ENCODE results near the gene PCDHGB2.
"Not testable (repeated sequence)": the region's sequence is repeated elsewhere in the genome, so short reads cannot be mapped to it uniquely, and the experiment has no call there.

PCDHGB2 gene

GRCh38 chr5:141330299-141331080, 29.3 kb upstream of the PCDHGB2 start, which contains the start of gene PCDHGA1:
PCDHGA1 (plus strand) TSS chr5:141330514.
- H3K4me3 ChIP-seq (ENCODE audit: low read length in 2 of 2): peak within 1 kb of the TSS in 1 of 2 donors; percentile 46
- H3K36me3 ChIP-seq (ENCODE audit: control insufficient read depth in 2 of 2, insufficient read depth in 2 of 2, low read length in 2 of 2): no peaks in the 10 kb centered on the region
- no peak within 1 kb of the TSS for H3K27ac ChIP-seq (ENCODE audit: low read depth in 2 of 2, low read length in 2 of 2)
- no peak within 1 kb of the TSS for H3K9ac ChIP-seq (ENCODE audit: low read depth in 1 of 2, low read length in 2 of 2)
- H3K27me3 ChIP-seq (ENCODE audit: control insufficient read depth in 2 of 2, insufficient read depth in 2 of 2, low read length in 2 of 2): no peaks in the 10 kb centered on the region
- peaks cover 10 to 20% of the 10 kb centered on the region in 2 donors for H3K9me3 ChIP-seq (ENCODE audit: control insufficient read depth in 2 of 2, low read length in 2 of 2)
- no peaks in the 10 kb centered on the region for H3K4me1 ChIP-seq (ENCODE audit: control insufficient read depth in 2 of 2, insufficient read depth in 2 of 2, low read length in 2 of 2)

GRCh38 chr5:141332571-141332970, 27.2 kb upstream of the PCDHGB2 start:
- H3K9me3 ChIP-seq (ENCODE audit: control insufficient read depth in 2 of 2, low read length in 2 of 2): peaks cover 10 to 20% of the 10 kb centered on the region in 2 donors
- not testable (repeated sequence) for H3K27me3 ChIP-seq (ENCODE audit: control insufficient read depth in 2 of 2, insufficient read depth in 2 of 2, low read length in 2 of 2)

GRCh38 chr5:141338538-141339306, 21.1 kb upstream of the PCDHGB2 start, which contains the start of gene PCDHGA2:
PCDHGA2 (plus strand) TSS chr5:141338760.
- H3K9me3 ChIP-seq (ENCODE audit: control insufficient read depth in 2 of 2, low read length in 2 of 2): peaks cover 19 to 22% of the 10 kb centered on the region in 2 donors

More at GRCh38 chr5:141332571-141332970, 27.2 kb upstream of the PCDHGB2 start:
- H3K36me3 ChIP-seq (ENCODE audit: control insufficient read depth in 2 of 2, insufficient read depth in 2 of 2, low read length in 2 of 2); H3K27ac ChIP-seq (ENCODE audit: low read depth in 2 of 2, low read length in 2 of 2); H3K4me3 ChIP-seq (ENCODE audit: low read length in 2 of 2); H3K9ac ChIP-seq (ENCODE audit: low read depth in 1 of 2, low read length in 2 of 2); H3K4me1 ChIP-seq (ENCODE audit: control insufficient read depth in 2 of 2, insufficient read depth in 2 of 2, low read length in 2 of 2): not testable (repeated sequence)

GRCh38 chr5:141340781-141341354, 18.9 kb upstream of the PCDHGB2 start:
- not testable (repeated sequence) for H3K9ac ChIP-seq (ENCODE audit: low read depth in 1 of 2, low read length in 2 of 2); H3K36me3 ChIP-seq (ENCODE audit: control insufficient read depth in 2 of 2, insufficient read depth in 2 of 2, low read length in 2 of 2); H3K27me3 ChIP-seq (ENCODE audit: control insufficient read depth in 2 of 2, insufficient read depth in 2 of 2, low read length in 2 of 2); H3K4me3 ChIP-seq (ENCODE audit: low read length in 2 of 2); H3K4me1 ChIP-seq (ENCODE audit: control insufficient read depth in 2 of 2, insufficient read depth in 2 of 2, low read length in 2 of 2); H3K27ac ChIP-seq (ENCODE audit: low read depth in 2 of 2, low read length in 2 of 2)
- peaks cover 27 to 32% of the 10 kb centered on the region in 2 donors for H3K9me3 ChIP-seq (ENCODE audit: control insufficient read depth in 2 of 2, low read length in 2 of 2)

More at GRCh38 chr5:141338538-141339306, 21.1 kb upstream of the PCDHGB2 start, which contains the start of gene PCDHGA2:
- Histone ChIP-seq H3K4me3 (ENCODE audit: low read length in 2 of 2) (peak within 1 kb of the TSS; percentile 10 to 39), H3K27me3 (ENCODE audit: control insufficient read depth in 2 of 2, insufficient read depth in 2 of 2, low read length in 2 of 2) (no peaks in the 10 kb centered on the region), H3K36me3 (ENCODE audit: control insufficient read depth in 2 of 2, insufficient read depth in 2 of 2, low read length in 2 of 2) (no peaks in the 10 kb centered on the region), H3K9ac (ENCODE audit: low read depth in 1 of 2, low read length in 2 of 2) (no peak within 1 kb of the TSS), H3K27ac (ENCODE audit: low read depth in 2 of 2, low read length in 2 of 2) (no peak within 1 kb of the TSS), H3K4me1 (ENCODE audit: control insufficient read depth in 2 of 2, insufficient read depth in 2 of 2, low read length in 2 of 2) (no peaks in the 10 kb centered on the region)

GRCh38 chr5:141342773-141343172, 17.0 kb upstream of the PCDHGB2 start:
- H3K36me3 ChIP-seq (ENCODE audit: control insufficient read depth in 2 of 2, insufficient read depth in 2 of 2, low read length in 2 of 2): no peaks in the 10 kb centered on the region
- H3K9me3 ChIP-seq (ENCODE audit: control insufficient read depth in 2 of 2, low read length in 2 of 2): peaks cover 27 to 32% of the 10 kb centered on the region in 2 donors
- H3K27me3 ChIP-seq (ENCODE audit: control insufficient read depth in 2 of 2, insufficient read depth in 2 of 2, low read length in 2 of 2): no peaks in the 10 kb centered on the region
- no peak overlapping the region for H3K27ac ChIP-seq (ENCODE audit: low read depth in 2 of 2, low read length in 2 of 2)
- no peak overlapping the region for H3K4me3 ChIP-seq (ENCODE audit: low read length in 2 of 2)
- no peak overlapping the region for H3K9ac ChIP-seq (ENCODE audit: low read depth in 1 of 2, low read length in 2 of 2)
- no peaks in the 10 kb centered on the region for H3K4me1 ChIP-seq (ENCODE audit: control insufficient read depth in 2 of 2, insufficient read depth in 2 of 2, low read length in 2 of 2)

- Histone ChIP-seq H3K4me3 (ENCODE audit: low read length in 2 of 2) (peak within 1 kb of the TSS; percentile 5 to 19), H3K4me1 (ENCODE audit: control insufficient read depth in 2 of 2, insufficient read depth in 2 of 2, low read length in 2 of 2) (no peaks in the 10 kb centered on the region), H3K9me3 (ENCODE audit: control insufficient read depth in 2 of 2, low read length in 2 of 2) (peaks cover 27 to 32% of the 10 kb centered on the region in 2 donors), H3K27me3 (ENCODE audit: control insufficient read depth in 2 of 2, insufficient read depth in 2 of 2, low read length in 2 of 2) (no peaks in the 10 kb centered on the region), H3K36me3 (ENCODE audit: control insufficient read depth in 2 of 2, insufficient read depth in 2 of 2, low read length in 2 of 2) (no peaks in the 10 kb centered on the region), H3K9ac (ENCODE audit: low read depth in 1 of 2, low read length in 2 of 2) (no peak within 1 kb of the TSS), H3K27ac (ENCODE audit: low read depth in 2 of 2, low read length in 2 of 2) (no peak within 1 kb of the TSS)
Observed at GRCh38 chr5:141343242-141343952, 16.4 kb upstream of the PCDHGB2 start, which contains the start of gene PCDHGA3. PCDHGA3 (plus strand) TSS chr5:141343829; CDS start chr5:141344034, 205 bp downstream.

GRCh38 chr5:141343953-141344463, 15.8 kb upstream of the PCDHGB2 start:
- Histone ChIP-seq H3K4me1 (ENCODE audit: control insufficient read depth in 2 of 2, insufficient read depth in 2 of 2, low read length in 2 of 2) (no peaks in the 10 kb centered on the region), H3K9ac (ENCODE audit: low read depth in 1 of 2, low read length in 2 of 2) (no peak overlapping the region), H3K9me3 (ENCODE audit: control insufficient read depth in 2 of 2, low read length in 2 of 2) (peaks cover 22 to 30% of the 10 kb centered on the region in 2 donors), H3K4me3 (ENCODE audit: low read length in 2 of 2) (peak overlapping the region; percentile 5 to 19), H3K27me3 (ENCODE audit: control insufficient read depth in 2 of 2, insufficient read depth in 2 of 2, low read length in 2 of 2) (no peaks in the 10 kb centered on the region), H3K36me3 (ENCODE audit: control insufficient read depth in 2 of 2, insufficient read depth in 2 of 2, low read length in 2 of 2) (no peaks in the 10 kb centered on the region), H3K27ac (ENCODE audit: low read depth in 2 of 2, low read length in 2 of 2) (no peak overlapping the region)

- Histone ChIP-seq H3K9me3 (ENCODE audit: control insufficient read depth in 2 of 2, low read length in 2 of 2) (peaks cover 12 to 23% of the 10 kb centered on the region in 2 donors), H3K9ac (ENCODE audit: low read depth in 1 of 2, low read length in 2 of 2) (no peak overlapping the region), H3K27ac (ENCODE audit: low read depth in 2 of 2, low read length in 2 of 2) (no peak overlapping the region), H3K4me1 (ENCODE audit: control insufficient read depth in 2 of 2, insufficient read depth in 2 of 2, low read length in 2 of 2) (no peaks in the 10 kb centered on the region), H3K4me3 (ENCODE audit: low read length in 2 of 2) (no peak overlapping the region), H3K27me3 (ENCODE audit: control insufficient read depth in 2 of 2, insufficient read depth in 2 of 2, low read length in 2 of 2) (no peaks in the 10 kb centered on the region), H3K36me3 (ENCODE audit: control insufficient read depth in 2 of 2, insufficient read depth in 2 of 2, low read length in 2 of 2) (no peaks in the 10 kb centered on the region)
Observed at GRCh38 chr5:141345327-141345726, 14.5 kb upstream of the PCDHGB2 start.

- H3K4me3 ChIP-seq (ENCODE audit: low read length in 2 of 2); H3K27me3 ChIP-seq (ENCODE audit: control insufficient read depth in 2 of 2, insufficient read depth in 2 of 2, low read length in 2 of 2); H3K9ac ChIP-seq (ENCODE audit: low read depth in 1 of 2, low read length in 2 of 2); H3K4me1 ChIP-seq (ENCODE audit: control insufficient read depth in 2 of 2, insufficient read depth in 2 of 2, low read length in 2 of 2); H3K36me3 ChIP-seq (ENCODE audit: control insufficient read depth in 2 of 2, insufficient read depth in 2 of 2, low read length in 2 of 2); H3K27ac ChIP-seq (ENCODE audit: low read depth in 2 of 2, low read length in 2 of 2): not testable (repeated sequence)
- H3K9me3 ChIP-seq (ENCODE audit: control insufficient read depth in 2 of 2, low read length in 2 of 2): peaks cover 12 to 26% of the 10 kb centered on the region in 2 donors
Observed at GRCh38 chr5:141346017-141346416, 13.8 kb upstream of the PCDHGB2 start.
